PC-9 (cell line): Measurements from ENCODE around the gene UBAC1.

Experiments used
- CTCF ChIP-seq: fragments of 200-600 bp; sonication (generic); conservative IDR thresholded peaks from 2 replicates; pipeline ENCODE4 v1.6.1; 2017; ENCODE audit warnings: mixed run types, antibody characterized with exemption, mild to moderate bottlenecking, moderate library complexity
- EZH2 ChIP-seq: fragments of 200-600 bp; sonication (generic); IDR thresholded peaks from 2 replicates; pipeline ENCODE4 v1.8.0; 2017; ENCODE audit warnings: antibody characterized with exemption, low read depth

DNA sequence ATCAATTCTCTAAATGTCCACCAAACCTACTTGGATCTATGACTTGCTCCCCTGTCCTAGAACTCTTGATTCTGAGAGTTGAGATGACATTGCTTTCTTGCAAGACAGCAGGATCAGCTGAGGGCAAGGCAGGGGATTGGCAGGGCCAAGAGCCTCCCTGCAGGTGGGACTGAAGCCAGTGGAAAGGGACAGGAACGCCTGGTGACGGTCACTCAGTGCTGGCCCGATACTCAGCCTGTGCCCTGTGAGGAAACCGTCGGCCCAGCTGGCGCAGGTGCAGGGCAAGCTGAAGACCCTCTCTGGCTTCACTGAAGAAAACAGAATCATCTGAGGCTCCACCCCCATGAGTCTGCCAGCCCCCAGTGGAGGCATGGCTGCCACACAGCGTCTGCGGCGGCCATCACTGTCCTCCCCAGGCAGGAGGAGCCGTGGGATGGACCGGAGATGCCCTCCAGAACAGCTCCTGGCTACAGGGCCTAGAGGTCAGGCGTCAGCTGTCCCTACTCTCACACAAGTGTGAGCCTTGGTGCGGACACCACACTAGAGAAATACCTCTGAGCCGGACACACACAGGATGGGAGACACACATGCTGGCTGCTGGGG is 14.7 kb downstream of the UBAC1 start:
- no peak for TF ChIP-seq CTCF
- TF ChIP-seq EZH2: no peak
